ENCODE results near the gene HAX1. TPM values are rescaled to one million over a fixed set of nuclear protein-coding genes. Genes with fewer than 3 reads are reported as not detected.

The HAX1 gene
- total and polyA plus RNA-seq, 10 of the 15 experiments (the other 5 are each of a cell fraction or from before 2014, with no cell fraction given): 95.3 to 288 (median 147) TPM

DNA sequence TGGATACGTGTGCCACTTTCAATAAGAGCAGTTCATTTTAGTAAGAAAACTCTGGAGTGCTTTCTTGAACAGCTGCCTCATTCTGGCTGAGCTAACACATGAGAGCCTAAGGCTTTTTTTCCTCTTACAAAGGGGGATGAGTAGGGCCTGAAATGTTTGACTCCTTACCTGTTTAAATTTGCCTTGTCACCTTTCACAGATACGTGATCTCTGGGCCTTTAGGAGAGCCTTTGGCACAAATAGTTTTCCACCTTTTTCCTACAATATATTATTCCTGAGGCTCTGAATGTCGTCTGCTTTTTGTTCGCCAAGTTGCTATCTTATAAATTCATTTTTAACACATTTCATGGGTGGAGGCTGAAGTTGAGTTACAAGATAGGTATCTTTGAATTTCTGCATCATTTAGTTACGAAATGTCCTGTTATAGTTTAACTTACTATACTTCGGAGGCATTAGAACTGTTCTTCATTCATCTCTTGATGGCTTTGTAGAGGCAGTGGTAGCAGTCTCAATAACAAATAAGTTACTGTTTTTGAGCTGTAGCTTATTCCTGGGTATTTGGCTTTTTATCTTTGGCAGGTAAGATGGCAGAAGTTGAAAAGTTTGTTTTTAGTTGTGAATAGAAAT is 34.4 kb upstream of the HAX1 start:
- Histone ChIP-seq H4K20me1 (ENCODE audit: control insufficient read depth, insufficient read depth) (0 out of 2 replicates have a peak, but pooled peaks cover 2% of the 10 kb centered on the region), H3K4me2 (ENCODE audit: control insufficient read depth, insufficient read depth) (no peak overlapping the region), H3K27ac (ENCODE audit: control insufficient read depth, insufficient read depth) (no peak overlapping the region), H3K4me1 (ENCODE audit: control insufficient read depth, insufficient read depth, low read length) (no peaks in the 10 kb centered on the region), H2AFZ (ENCODE audit: control insufficient read depth, low read depth, low read length) (no peak overlapping the region), H3K9ac (ENCODE audit: control insufficient read depth, insufficient read depth, low read length) (no peak overlapping the region), H3K36me3 (ENCODE audit: control insufficient read depth in 2 of 2, insufficient read depth in 2 of 2, low read length in 1 of 2) (peaks cover 12 to 37% of the 10 kb centered on the region in 2 experiments), H3K27me3 (replicated peaks in 1 of 2; ENCODE audit: control insufficient read depth in 2 of 2, insufficient read depth in 2 of 2, low read length in 1 of 2) (no peaks in the 10 kb centered on the region), H3K9me3 (replicated peaks; ENCODE audit: control insufficient read depth, insufficient read depth, low read length) (no peaks in the 10 kb centered on the region), H3K79me2 (ENCODE audit: control insufficient read depth, insufficient read depth, low read length) (peaks cover 10% of the 10 kb centered on the region), H3K4me3 (no peak overlapping the region)
- FAIRE-seq (no peak), ATAC-seq (no peak), DNase-seq (ENCODE audit: low read depth, low spot score) (no peak)
- in situ Hi-C loops (cut with MboI) (no loop called here), intact Hi-C loops (cut with micrococcal nuclease; ENCODE audit: unreplicated experiment) (no loop called here)
- BruUV-seq (replicated peaks): TSS peak; percentile 8
- ChIA-PET SMC1A (ENCODE audit: uncharacterized antibody, unreplicated experiment) (interaction anchor here (1.2 to 1.6 kb wide), 2 partner anchors 10 to 28 kb away, joined by 3 to 4 read pairs; no protein-coding TSS in a partner anchor), RAD21 (ENCODE audit: unreplicated experiment) (interaction anchor here (0.6 kb wide), 1 partner anchor 224 kb away, joined by 3 read pairs; no protein-coding TSS in a partner anchor), POLR2A (no interaction called here), CTCF (interaction anchor here (1.0 to 1.8 kb wide), 4 partner anchors 12 to 97 kb away, joined by 3 to 4 read pairs (median 3); no protein-coding TSS in a partner anchor)
- TF ChIP-seq IKZF2 (IDR thresholded peaks at IDR 0.05) (no peak), BHLHE40 (IDR thresholded peaks at IDR 0.05; ENCODE audit: borderline replicate concordance in 1 of 2, low read depth in 2 of 2, low read length in 1 of 2) (no peak), NFXL1 (IDR thresholded peaks at IDR 0.05; ENCODE audit: borderline replicate concordance) (no peak)
- 99% methylated on average over 6 of the region's 6 CpGs for WGBS (ENCODE audit: insufficient coverage, insufficient replicate concordance, low lambda C conversion rate, missing lambda C conversion rate)

DNA sequence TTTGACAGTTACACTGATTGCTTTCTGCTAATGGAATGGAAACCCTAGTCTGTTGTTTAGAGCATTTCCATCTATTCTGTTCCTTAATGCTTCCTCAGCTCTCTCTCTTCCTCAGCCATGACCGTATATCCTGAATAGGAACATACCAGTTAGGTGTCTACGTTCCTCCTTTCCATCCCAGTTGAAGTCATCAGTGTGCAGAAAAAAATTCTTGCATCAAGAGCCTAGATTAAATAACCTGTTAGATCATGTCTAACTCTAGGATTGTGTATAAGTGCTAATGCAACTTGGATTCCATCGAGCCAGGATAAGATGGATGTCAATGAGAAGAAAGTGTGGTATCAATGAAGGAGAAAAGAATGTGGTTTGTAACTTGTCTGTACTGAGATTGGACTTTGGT is 32.9 kb upstream of the HAX1 start:
- H3K4me3 ChIP-seq: no peak overlapping the region
- H3K79me2 ChIP-seq (ENCODE audit: control insufficient read depth, insufficient read depth, low read length): peaks cover 10% of the 10 kb centered on the region
- in situ Hi-C loops (cut with MboI): no loop called here

More for the DNA sequence above, 32.9 kb upstream of the HAX1 start:
- TF ChIP-seq SREBF2 (IDR thresholded peaks at IDR 0.05; ENCODE audit: low read length) (no peak), YY1 (IDR thresholded peaks at IDR 0.05; ENCODE audit: low read depth, low read length) (no peak), MEF2A (IDR thresholded peaks at IDR 0.05; ENCODE audit: insufficient read depth, low read depth, low read length) (no peak), PAX5 (IDR thresholded peaks at IDR 0.05; ENCODE audit: borderline replicate concordance, low read depth, low read length) (no peak)
- intact Hi-C loops (cut with micrococcal nuclease; ENCODE audit: unreplicated experiment): no loop called here
- RAD21 ChIA-PET (ENCODE audit: unreplicated experiment): no interaction called here
- no peak for DNase-seq (ENCODE audit: low read depth, low spot score)
- POLR2A ChIA-PET: interaction anchor here (0.7 to 1.2 kb wide), 3 partner anchors 17 to 247 kb away, joined by 3 to 4 read pairs (median 3); no protein-coding TSS in a partner anchor
- Histone ChIP-seq H3K27ac (ENCODE audit: control insufficient read depth, insufficient read depth) (no peak overlapping the region), H3K9me3 (replicated peaks; ENCODE audit: control insufficient read depth, insufficient read depth, low read length) (no peaks in the 10 kb centered on the region), H3K4me2 (ENCODE audit: control insufficient read depth, insufficient read depth) (no peak overlapping the region), H2AFZ (ENCODE audit: control insufficient read depth, low read depth, low read length) (no peak overlapping the region), H3K9ac (ENCODE audit: control insufficient read depth, insufficient read depth, low read length) (no peak overlapping the region), H3K36me3 (ENCODE audit: control insufficient read depth in 2 of 2, insufficient read depth in 2 of 2, low read length in 1 of 2) (peaks cover 12 to 49% of the 10 kb centered on the region in 2 experiments), H4K20me1 (ENCODE audit: control insufficient read depth, insufficient read depth) (0 out of 2 replicates have a peak, but pooled peaks cover 2% of the 10 kb centered on the region), H3K4me1 (ENCODE audit: control insufficient read depth, insufficient read depth, low read length) (no peaks in the 10 kb centered on the region), H3K27me3 (replicated peaks in 1 of 2; ENCODE audit: control insufficient read depth in 2 of 2, insufficient read depth in 2 of 2, low read length in 1 of 2) (no peaks in the 10 kb centered on the region)
- no peak for FAIRE-seq
- SMC1A ChIA-PET (ENCODE audit: uncharacterized antibody, unreplicated experiment): interaction anchor here (1.6 kb wide), 1 partner anchor 8 kb away, joined by 4 read pairs; no protein-coding TSS in a partner anchor
- no peak for ATAC-seq
- BruUV-seq (replicated peaks): no TSS peak
- CTCF ChIA-PET: interaction anchor here (1.0 to 1.8 kb wide), 2 partner anchors 10 to 32 kb away, joined by 3 to 4 read pairs; partner anchors contain the start of gene HAX1
- 98% methylated on average over 3 of the region's 3 CpGs for WGBS (ENCODE audit: insufficient coverage, insufficient replicate concordance, low lambda C conversion rate, missing lambda C conversion rate)
